ENCODE results near the gene ZMIZ2.

ZMIZ2 gene

DNA sequence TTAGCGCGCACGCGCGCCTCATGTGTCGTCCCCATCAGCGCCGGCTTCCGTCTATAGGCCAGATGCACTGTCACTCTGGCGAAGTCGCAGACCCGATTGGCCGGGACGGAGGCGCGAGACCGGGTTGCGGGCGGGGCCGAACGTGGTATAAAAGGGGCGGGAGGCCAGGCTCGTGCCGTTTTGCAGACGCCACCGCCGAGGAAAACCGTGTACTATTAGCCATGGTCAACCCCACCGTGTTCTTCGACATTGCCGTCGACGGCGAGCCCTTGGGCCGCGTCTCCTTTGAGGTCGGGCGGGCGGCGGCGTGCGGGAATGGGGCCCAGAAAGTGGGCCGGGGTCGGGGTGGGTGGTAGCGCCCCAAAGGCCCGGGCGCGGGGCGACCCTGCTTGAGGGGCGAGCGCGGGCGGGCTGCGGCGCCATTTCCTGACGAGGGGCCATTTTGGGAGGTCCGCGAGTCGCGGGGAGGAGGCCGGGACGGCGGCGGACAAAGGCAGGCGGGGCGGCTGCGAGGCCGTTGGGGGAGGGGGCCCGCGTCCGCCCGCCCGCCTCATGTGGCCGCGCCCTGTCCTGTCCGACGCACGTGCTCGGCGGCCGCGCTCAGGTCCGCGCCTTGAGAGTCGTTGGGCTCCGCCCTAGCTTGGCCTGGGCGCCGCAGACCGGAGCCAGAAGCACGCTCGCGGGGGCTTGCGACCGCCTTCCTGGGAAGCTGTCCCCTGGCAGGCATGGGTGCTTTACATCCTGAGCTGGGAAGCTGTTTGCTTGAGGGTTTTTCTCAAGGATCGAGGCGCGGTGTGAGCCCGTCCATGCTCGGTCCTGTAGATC lies 48.1 kb downstream of the ZMIZ2 start, which contains the start of gene PPIA (continued):
- no peak for TF ChIP-seq ZNF473 (tag by site-specific recombination; IDR thresholded peaks at IDR 0.05)
- no peak for TF ChIP-seq ZNF658 (tag by site-specific recombination; IDR thresholded peaks at IDR 0.05)
- TF ChIP-seq, protein P1, sequence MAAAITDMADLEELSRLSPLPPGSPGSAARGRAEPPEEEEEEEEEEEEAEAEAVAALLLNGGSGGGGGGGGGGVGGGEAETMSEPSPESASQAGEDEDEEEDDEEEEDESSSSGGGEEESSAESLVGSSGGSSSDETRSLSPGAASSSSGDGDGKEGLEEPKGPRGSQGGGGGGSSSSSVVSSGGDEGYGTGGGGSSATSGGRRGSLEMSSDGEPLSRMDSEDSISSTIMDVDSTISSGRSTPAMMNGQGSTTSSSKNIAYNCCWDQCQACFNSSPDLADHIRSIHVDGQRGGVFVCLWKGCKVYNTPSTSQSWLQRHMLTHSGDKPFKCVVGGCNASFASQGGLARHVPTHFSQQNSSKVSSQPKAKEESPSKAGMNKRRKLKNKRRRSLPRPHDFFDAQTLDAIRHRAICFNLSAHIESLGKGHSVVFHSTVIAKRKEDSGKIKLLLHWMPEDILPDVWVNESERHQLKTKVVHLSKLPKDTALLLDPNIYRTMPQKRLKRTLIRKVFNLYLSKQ (tag by site-specific recombination; IDR thresholded peaks at IDR 0.05; ENCODE audit: borderline replicate concordance): no peak
- TF ChIP-seq, protein P2, sequence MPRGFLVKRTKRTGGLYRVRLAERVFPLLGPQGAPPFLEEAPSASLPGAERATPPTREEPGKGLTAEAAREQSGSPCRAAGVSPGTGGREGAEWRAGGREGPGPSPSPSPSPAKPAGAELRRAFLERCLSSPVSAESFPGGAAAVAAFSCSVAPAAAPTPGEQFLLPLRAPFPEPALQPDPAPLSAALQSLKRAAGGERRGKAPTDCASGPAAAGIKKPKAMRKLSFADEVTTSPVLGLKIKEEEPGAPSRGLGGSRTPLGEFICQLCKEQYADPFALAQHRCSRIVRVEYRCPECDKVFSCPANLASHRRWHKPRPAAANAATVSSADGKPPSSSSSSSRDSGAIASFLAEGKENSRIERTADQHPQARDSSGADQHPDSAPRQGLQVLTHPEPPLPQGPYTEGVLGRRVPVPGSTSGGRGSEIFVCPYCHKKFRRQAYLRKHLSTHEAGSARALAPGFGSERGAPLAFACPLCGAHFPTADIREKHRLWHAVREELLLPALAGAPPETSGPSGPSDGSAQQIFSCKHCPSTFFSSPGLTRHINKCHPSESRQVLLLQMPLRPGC (tag by site-specific recombination; IDR thresholded peaks at IDR 0.05): 0 out of 2 replicates have a peak, but pooled peaks have one; percentile 3
- no peak for TF ChIP-seq SCRT2 (tag by site-specific recombination; IDR thresholded peaks at IDR 0.05)
- TF ChIP-seq ZNF335 (tag by site-specific recombination; conservative IDR thresholded peaks at IDR 0.05): 0 out of 2 replicates have a peak, but pooled peaks have one; percentile 60
- peak; percentile 87; the same call in 1 of the 2 replicates for TF ChIP-seq ZNF76 (tag by site-specific recombination; IDR thresholded peaks at IDR 0.05; ENCODE audit: borderline replicate concordance, low read depth)
- TF ChIP-seq, protein P3, sequence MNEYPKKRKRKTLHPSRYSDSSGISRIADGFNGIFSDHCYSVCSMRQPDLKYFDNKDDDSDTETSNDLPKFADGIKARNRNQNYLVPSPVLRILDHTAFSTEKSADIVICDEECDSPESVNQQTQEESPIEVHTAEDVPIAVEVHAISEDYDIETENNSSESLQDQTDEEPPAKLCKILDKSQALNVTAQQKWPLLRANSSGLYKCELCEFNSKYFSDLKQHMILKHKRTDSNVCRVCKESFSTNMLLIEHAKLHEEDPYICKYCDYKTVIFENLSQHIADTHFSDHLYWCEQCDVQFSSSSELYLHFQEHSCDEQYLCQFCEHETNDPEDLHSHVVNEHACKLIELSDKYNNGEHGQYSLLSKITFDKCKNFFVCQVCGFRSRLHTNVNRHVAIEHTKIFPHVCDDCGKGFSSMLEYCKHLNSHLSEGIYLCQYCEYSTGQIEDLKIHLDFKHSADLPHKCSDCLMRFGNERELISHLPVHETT (tag by site-specific recombination; IDR thresholded peaks at IDR 0.05): no peak
- 0 out of 2 replicates have a peak, but pooled peaks have one; percentile 5 for TF ChIP-seq ZFHX2 (tag by site-specific recombination; conservative IDR thresholded peaks at IDR 0.05)
- TF ChIP-seq ZBTB20 (tag by site-specific recombination; IDR thresholded peaks at IDR 0.05): no peak
- TF ChIP-seq HOXD13 (CRISPR knock-in tag; IDR thresholded peaks at IDR 0.05; ENCODE audit: borderline replicate concordance): peak; percentile 12; the same call in 1 of the 2 replicates
- peak; percentile 27 for TF ChIP-seq ZNF2 (tag by site-specific recombination; IDR thresholded peaks at IDR 0.05)
- peak; percentile 68 for TF ChIP-seq GLIS2 (tag by site-specific recombination; IDR thresholded peaks at IDR 0.05)
- peak; percentile 54 for TF ChIP-seq ZNF341 (tag by site-specific recombination; IDR thresholded peaks at IDR 0.05; ENCODE audit: low read depth)
- TF ChIP-seq, protein P4, sequence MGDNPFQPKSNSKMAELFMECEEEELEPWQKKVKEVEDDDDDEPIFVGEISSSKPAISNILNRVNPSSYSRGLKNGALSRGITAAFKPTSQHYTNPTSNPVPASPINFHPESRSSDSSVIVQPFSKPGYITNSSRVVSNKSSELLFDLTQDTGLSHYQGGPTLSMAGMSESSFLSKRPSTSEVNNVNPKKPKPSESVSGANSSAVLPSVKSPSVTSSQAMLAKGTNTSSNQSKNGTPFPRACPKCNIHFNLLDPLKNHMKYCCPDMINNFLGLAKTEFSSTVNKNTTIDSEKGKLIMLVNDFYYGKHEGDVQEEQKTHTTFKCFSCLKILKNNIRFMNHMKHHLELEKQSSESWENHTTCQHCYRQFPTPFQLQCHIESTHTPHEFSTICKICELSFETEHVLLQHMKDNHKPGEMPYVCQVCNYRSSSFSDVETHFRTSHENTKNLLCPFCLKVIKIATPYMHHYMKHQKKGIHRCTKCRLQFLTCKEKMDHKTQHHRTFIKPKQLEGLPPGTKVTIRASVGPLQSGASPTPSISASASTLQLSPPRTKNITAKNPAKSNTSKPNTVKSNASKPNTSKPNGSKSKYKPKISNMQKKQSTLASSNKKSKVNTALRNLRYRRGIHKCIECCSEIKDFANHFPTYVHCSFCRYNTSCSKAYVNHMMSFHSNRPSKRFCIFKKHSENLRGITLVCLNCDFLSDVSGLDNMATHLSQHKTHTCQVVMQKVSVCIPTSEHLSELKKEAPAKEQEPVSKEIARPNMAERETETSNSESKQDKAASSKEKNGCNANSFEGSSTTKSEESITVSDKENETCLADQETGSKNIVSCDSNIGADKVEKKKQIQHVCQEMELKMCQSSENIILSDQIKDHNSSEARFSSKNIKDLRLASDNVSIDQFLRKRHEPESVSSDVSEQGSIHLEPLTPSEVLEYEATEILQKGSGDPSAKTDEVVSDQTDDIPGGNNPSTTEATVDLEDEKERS (tag by site-specific recombination; IDR thresholded peaks at IDR 0.05): no peak
- no peak for TF ChIP-seq KLF7 (tag by site-specific recombination; IDR thresholded peaks at IDR 0.05; ENCODE audit: borderline replicate concordance)
- TF ChIP-seq, protein P5, sequence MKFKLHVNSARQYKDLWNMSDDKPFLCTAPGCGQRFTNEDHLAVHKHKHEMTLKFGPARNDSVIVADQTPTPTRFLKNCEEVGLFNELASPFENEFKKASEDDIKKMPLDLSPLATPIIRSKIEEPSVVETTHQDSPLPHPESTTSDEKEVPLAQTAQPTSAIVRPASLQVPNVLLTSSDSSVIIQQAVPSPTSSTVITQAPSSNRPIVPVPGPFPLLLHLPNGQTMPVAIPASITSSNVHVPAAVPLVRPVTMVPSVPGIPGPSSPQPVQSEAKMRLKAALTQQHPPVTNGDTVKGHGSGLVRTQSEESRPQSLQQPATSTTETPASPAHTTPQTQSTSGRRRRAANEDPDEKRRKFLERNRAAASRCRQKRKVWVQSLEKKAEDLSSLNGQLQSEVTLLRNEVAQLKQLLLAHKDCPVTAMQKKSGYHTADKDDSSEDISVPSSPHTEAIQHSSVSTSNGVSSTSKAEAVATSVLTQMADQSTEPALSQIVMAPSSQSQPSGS (tag by site-specific recombination; IDR thresholded peaks at IDR 0.05; ENCODE audit: low read depth): no peak
- TF ChIP-seq, protein P6, sequence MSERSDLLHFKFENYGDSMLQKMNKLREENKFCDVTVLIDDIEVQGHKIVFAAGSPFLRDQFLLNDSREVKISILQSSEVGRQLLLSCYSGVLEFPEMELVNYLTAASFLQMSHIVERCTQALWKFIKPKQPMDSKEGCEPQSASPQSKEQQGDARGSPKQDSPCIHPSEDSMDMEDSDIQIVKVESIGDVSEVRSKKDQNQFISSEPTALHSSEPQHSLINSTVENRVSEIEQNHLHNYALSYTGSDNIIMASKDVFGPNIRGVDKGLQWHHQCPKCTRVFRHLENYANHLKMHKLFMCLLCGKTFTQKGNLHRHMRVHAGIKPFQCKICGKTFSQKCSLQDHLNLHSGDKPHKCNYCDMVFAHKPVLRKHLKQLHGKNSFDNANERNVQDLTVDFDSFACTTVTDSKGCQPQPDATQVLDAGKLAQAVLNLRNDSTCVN (tag by site-specific recombination; optimal IDR thresholded peaks at IDR 0.05): peak; percentile 99
- no peak for TF ChIP-seq ZNF544 (tag by site-specific recombination; IDR thresholded peaks at IDR 0.05)
- no peak for TF ChIP-seq ZNF416 (tag by site-specific recombination; IDR thresholded peaks at IDR 0.05)
- no peak for TF ChIP-seq ZNF223 (tag by site-specific recombination; IDR thresholded peaks at IDR 0.05)
- no peak for TF ChIP-seq ZNF112 (tag by site-specific recombination; IDR thresholded peaks at IDR 0.05)
- TF ChIP-seq, protein P7, sequence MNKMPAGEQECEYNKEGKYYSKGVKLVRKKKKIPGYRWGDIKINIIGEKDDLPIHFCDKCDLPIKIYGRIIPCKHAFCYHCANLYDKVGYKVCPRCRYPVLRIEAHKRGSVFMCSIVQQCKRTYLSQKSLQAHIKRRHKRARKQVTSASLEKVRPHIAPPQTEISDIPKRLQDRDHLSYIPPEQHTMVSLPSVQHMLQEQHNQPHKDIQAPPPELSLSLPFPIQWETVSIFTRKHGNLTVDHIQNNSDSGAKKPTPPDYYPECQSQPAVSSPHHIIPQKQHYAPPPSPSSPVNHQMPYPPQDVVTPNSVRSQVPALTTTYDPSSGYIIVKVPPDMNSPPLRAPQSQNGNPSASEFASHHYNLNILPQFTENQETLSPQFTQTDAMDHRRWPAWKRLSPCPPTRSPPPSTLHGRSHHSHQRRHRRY (tag by site-specific recombination; IDR thresholded peaks at IDR 0.05): no peak
- no peak for TF ChIP-seq ZNF558 (tag by site-specific recombination; IDR thresholded peaks at IDR 0.05)
- no peak for TF ChIP-seq ZNF843 (tag by site-specific recombination; IDR thresholded peaks at IDR 0.05)
- no peak for TF ChIP-seq RBAK (tag by site-specific recombination; IDR thresholded peaks at IDR 0.05)
